OCI-LY7 (cell line): Measurements from ENCODE around the gene NAMPT.

Experiments
- CTCF ChIP-seq: fragments of 200-600 bp; sonication (generic); conservative IDR thresholded peaks from 2 replicates; pipeline ENCODE4 v1.5.1; 2014; ENCODE audit warnings: mild to moderate bottlenecking, antibody characterized with exemption, low read length, moderate library complexity, mixed read lengths
- EZH2phosphoT487 ChIP-seq: fragments of 200-600 bp; sonication (generic); IDR thresholded peaks from 2 replicates; pipeline ENCODE4 v1.6.1; 2018; ENCODE audit warnings: low read depth, borderline replicate concordance, mild to moderate bottlenecking, mixed run types, antibody characterized with exemption, low read length, moderate library complexity, mixed read lengths

DNA sequence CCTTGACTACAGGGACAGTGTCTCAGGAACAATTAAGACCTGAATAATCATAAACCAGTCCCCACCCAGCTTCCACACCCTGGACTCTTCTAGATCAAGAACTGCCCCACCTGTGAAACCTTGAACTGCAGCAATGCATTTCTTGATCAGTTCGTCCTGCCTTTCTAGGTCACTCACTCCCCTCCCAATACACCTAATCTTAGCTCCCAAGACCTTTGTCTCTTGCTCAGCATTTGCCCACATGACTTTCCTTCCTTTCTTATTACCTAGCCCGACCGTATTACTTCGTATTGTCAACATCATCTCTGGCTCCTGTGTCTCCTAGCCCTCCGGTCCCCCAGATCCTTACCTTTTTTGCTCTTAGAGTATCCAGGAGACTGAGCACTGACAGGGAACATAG lies 5.5 kb upstream of the NAMPT start:
- TF ChIP-seq CTCF: no peak
- TF ChIP-seq EZH2phosphoT487: no peak
